Endothelial cell of umbilical vein (primary cell): ENCODE measurements around the gene FAM167B. TPM values are rescaled to one million over a fixed set of nuclear protein-coding genes. Genes with fewer than 3 reads are reported as not detected.

ENCODE experiments used
- BruUV-seq: library from RNA; stranded (reverse); fragments of 400-500 nt; replicated peaks from 2 replicates; lab custom pipeline; 2021; lab: Mats Ljungman, UMichigan
- CTCF ChIA-PET: fragments of 300-600, 350-600 bp; sonication (Branson Sonifier 250); formaldehyde crosslinking; loops from one replicate; lab custom pipeline; 2021; ENCODE audit warnings: antibody characterized with exemption, inconsistent platforms; lab: Charles Lee
- POLR2A ChIA-PET: fragments of 300-600, 350-600 bp; sonication (Branson Sonifier 250); formaldehyde crosslinking; loops from one replicate; lab custom pipeline; 2021; ENCODE audit warnings: antibody characterized with exemption, inconsistent platforms; lab: Charles Lee
- DNase-seq: peaks from one replicate; pipeline ENCODE4 v3.0.0-alpha.2; 2011; ENCODE audit warnings: low read depth, low spot score
- FAIRE-seq: peaks from 2 replicates; lab custom pipeline; 2011; peaks lifted over from hg19 to GRCh38; lab: Jason Lieb, UNC
- H2AFZ ChIP-seq: 2 replicates; pipeline ENCODE4 v1.6.0; 2012; ENCODE audit warnings: low read depth, low read length, control low read depth, inconsistent platforms
- H3K27ac ChIP-seq: 2 replicates; pipeline ENCODE4 v1.5.1; 2011; ENCODE audit warnings: low read depth, mild to moderate bottlenecking, control low read depth, low read length, moderate library complexity; ENCODE audit not compliant: insufficient read depth
- H3K27me3 ChIP-seq, 2 experiments: 2 replicates each; pipeline versions ENCODE4 v1.6.0 to v1.6.1; 2011; ENCODE audit warnings: low read length in 2 of 2, mixed read lengths in 1 of 2; ENCODE audit not compliant: control insufficient read depth in 2 of 2, insufficient read depth in 2 of 2
- H3K36me3 ChIP-seq, 2 experiments: 2 replicates in 1 of 2; 3 replicates in 1 of 2; pipeline ENCODE4 v1.5.1; 2011; ENCODE audit warnings: low read length in 2 of 2, mild to moderate bottlenecking in 1 of 2, moderate library complexity in 1 of 2; ENCODE audit not compliant: control insufficient read depth in 2 of 2, insufficient read depth in 2 of 2; ENCODE audit errors: extremely low read depth in 1 of 2
- H3K4me1 ChIP-seq: 3 replicates; pipeline ENCODE4 v1.5.1; 2011; ENCODE audit warnings: mild to moderate bottlenecking, low read length; ENCODE audit not compliant: control insufficient read depth, insufficient read depth; ENCODE audit errors: extremely low read depth
- H3K4me2 ChIP-seq: 2 replicates; pipeline ENCODE4 v1.6.1; 2011; ENCODE audit warnings: low read length, control low read depth, mixed read lengths; ENCODE audit not compliant: insufficient read depth
- H3K4me3 ChIP-seq, 3 experiments: fragments of 200-600 bp in 1 of 3; sonication (generic), shearing (Covaris generic) in 1 of 3; replicated peaks in 1 of 3; 2 replicates each; pipeline ENCODE4 v1.5.1; 2011 to 2016; ENCODE audit warnings: control low read depth in 3 of 3, low read length in 3 of 3, mild to moderate bottlenecking in 2 of 3, inconsistent platforms in 1 of 3, low read depth in 1 of 3, moderate library complexity in 1 of 3; ENCODE audit not compliant: insufficient read depth in 1 of 3
- H3K79me2 ChIP-seq: 2 replicates; pipeline ENCODE4 v1.6.0; 2012; ENCODE audit warnings: low read length, inconsistent platforms; ENCODE audit not compliant: control insufficient read depth, insufficient read depth
- H3K9ac ChIP-seq: replicated peaks from 2 replicates; pipeline ENCODE3; 2011; ENCODE audit warnings: low read length, control low read depth; ENCODE audit not compliant: insufficient read depth; ENCODE audit errors: extremely low read depth
- H3K9me1 ChIP-seq: replicated peaks from 3 replicates; pipeline ENCODE4 v1.6.0; 2011; ENCODE audit warnings: mild to moderate bottlenecking, low read length; ENCODE audit not compliant: control insufficient read depth, insufficient read depth; ENCODE audit errors: extremely low read depth
- H3K9me3 ChIP-seq: replicated peaks from 2 replicates; pipeline ENCODE4 v1.5.1; 2012; ENCODE audit warnings: low read length, inconsistent platforms; ENCODE audit not compliant: control insufficient read depth, insufficient read depth
- H4K20me1 ChIP-seq: replicated peaks from 2 replicates; pipeline ENCODE3; 2011; ENCODE audit warnings: mild to moderate bottlenecking, low read length; ENCODE audit not compliant: control insufficient read depth, insufficient read depth; ENCODE audit errors: extremely low read depth
- EZH2 ChIP-seq: IDR thresholded peaks from 2 replicates; pipeline ENCODE4 v1.6.1; 2012; ENCODE audit warnings: borderline replicate concordance, low read depth, mild to moderate bottlenecking, moderate library complexity, low read length, inconsistent platforms; ENCODE audit not compliant: severe bottlenecking
- POLR2A ChIP-seq: IDR thresholded peaks from 2 replicates; pipeline ENCODE4 v1.6.1; 2012; ENCODE audit warnings: low read depth, mild to moderate bottlenecking, control low read depth, low read length
- POLR2AphosphoS5 ChIP-seq: IDR thresholded peaks from 2 replicates; pipeline ENCODE4 v1.6.1; 2012; ENCODE audit warnings: low read depth, mild to moderate bottlenecking, control low read depth, low read length, moderate library complexity; ENCODE audit not compliant: insufficient read depth
- dilution Hi-C: fragments of 300-500 bp; cut with MboI; formaldehyde crosslinking; loops from one replicate; pipeline ENCODE4 v1.15.0; 2019; ENCODE audit warnings: low sequenced_read_pairs; ENCODE audit not compliant: extremely low pct_ligation_motif_present
- intact Hi-C: fragments of 100-400 bp; cut with micrococcal nuclease; formaldehyde crosslinking; loops from one replicate; pipeline ENCODE4 v1.10.0; 2022
- polyA plus RNA-seq, 4 experiments: library from polyadenylated mRNA; depleted of rRNA in 3 of 4; stranded (reverse) in 3 of 4; unstranded in 1 of 4; fragments of >200 nt; gene quantifications; 2 replicates each; pipeline versions ENCODE4 v1.2.1 to v1.2.3, GENCODE V29; 2011 to 2012; ENCODE audit warnings: missing spikeins in 1 of 4
- total RNA-seq: library from RNA; stranded (reverse); gene quantifications from 2 replicates; pipeline ENCODE4 v1.2.3, GENCODE V29; 2021
- TF ChIP-seq, protein P1 (sequence below), 2 donors: IDR thresholded peaks; 1 replicate in 1 of 2; 2 replicates in 1 of 2; pipeline ENCODE4 v1.5.1; 2011; ENCODE audit warnings: low read length in 2 of 2, mild to moderate bottlenecking in 2 of 2, moderate library complexity in 2 of 2, control low read depth in 1 of 2, inconsistent platforms in 1 of 2, low read depth in 1 of 2; ENCODE audit not compliant: insufficient read depth in 1 of 2; ENCODE audit errors: extremely low read depth in 1 of 2

The FAM167B gene
- total and polyA plus RNA-seq, 2 donors (not counting 3 experiments of a cell fraction or from before 2014, with no cell fraction given) = 2.1 to 5.6 TPM

DNA sequence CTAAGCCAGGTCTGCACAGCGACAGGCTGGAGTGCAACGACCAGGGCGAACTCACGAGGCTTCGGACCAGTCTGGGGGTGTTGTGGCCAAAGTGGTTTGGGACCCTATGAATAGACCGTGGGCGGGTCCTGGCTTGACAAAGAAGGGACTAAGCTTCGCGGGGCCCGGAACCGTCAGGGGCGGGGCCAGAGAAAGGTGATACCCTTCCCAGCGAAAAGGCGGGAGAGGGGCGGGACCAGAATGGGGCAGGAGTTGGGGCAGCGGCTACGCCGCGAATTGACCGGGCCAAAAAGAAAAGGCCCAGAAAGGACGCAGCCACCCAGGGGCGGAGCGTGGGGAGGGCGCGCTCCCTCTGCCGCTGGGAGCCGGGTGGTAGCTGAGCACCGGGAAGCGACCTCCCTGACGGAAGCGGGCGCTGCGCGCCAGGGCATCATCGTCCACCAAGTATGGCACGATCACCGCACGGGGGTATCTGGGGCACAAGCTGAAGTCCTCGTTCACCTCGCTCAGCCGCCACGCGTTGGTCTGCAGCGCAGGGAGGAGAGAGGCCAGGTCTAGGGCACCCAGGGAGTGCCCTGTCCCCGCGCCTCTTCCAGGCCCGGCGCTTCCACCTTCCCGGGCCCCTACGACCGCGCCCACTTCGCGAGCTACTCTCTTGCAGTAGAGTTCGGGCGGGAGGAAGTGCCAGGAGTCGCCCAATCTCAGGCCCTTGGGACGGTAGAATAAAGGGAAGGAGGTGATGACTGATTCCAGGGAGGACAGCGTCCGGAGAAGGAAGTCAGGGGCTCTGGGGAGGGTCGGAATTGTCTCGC lies 6.7 kb upstream of the FAM167B start:
- POLR2A ChIA-PET = interaction anchor here (1.2 to 3.2 kb wide), 6 partner anchors 10 to 101 kb away, joined by 3 to 25 read pairs (median 4); partner anchors contain the start of gene MARCKSL1
- Histone ChIP-seq H3K36me3 (no peaks in the 10 kb centered on the region), H2AFZ (peak overlapping the region; percentile 95), H3K27me3 (no peaks in the 10 kb centered on the region), H3K79me2 (no peaks in the 10 kb centered on the region), H3K9me1 (no peaks in the 10 kb centered on the region), H3K4me1 (peaks cover 32% of the 10 kb centered on the region), H3K4me2 (peak overlapping the region; percentile 88), H4K20me1 (no peaks in the 10 kb centered on the region), H3K9ac (peak overlapping the region; percentile 68), H3K9me3 (no peaks in the 10 kb centered on the region), H3K27ac (peak overlapping the region; percentile 70), H3K4me3 (peak overlapping the region; percentile 50 to 81 (median 76))
- CTCF ChIA-PET = interaction anchor here (0.6 to 8.4 kb wide), 20 partner anchors 9 to 112 kb away, joined by 3 to 73 read pairs (median 4); partner anchors contain the start of genes EIF3I, FAM167B, HDAC1 and LCK
- BruUV-seq = no TSS peak
- FAIRE-seq (peak; percentile 73), DNase-seq (peak; percentile 35)
- no peak for TF ChIP-seq EZH2
- TF ChIP-seq POLR2AphosphoS5 = peak; percentile 19
- TF ChIP-seq POLR2A = peak; percentile 58
- TF ChIP-seq, protein P1, sequence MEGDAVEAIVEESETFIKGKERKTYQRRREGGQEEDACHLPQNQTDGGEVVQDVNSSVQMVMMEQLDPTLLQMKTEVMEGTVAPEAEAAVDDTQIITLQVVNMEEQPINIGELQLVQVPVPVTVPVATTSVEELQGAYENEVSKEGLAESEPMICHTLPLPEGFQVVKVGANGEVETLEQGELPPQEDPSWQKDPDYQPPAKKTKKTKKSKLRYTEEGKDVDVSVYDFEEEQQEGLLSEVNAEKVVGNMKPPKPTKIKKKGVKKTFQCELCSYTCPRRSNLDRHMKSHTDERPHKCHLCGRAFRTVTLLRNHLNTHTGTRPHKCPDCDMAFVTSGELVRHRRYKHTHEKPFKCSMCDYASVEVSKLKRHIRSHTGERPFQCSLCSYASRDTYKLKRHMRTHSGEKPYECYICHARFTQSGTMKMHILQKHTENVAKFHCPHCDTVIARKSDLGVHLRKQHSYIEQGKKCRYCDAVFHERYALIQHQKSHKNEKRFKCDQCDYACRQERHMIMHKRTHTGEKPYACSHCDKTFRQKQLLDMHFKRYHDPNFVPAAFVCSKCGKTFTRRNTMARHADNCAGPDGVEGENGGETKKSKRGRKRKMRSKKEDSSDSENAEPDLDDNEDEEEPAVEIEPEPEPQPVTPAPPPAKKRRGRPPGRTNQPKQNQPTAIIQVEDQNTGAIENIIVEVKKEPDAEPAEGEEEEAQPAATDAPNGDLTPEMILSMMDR (IDR thresholded peaks at IDR 0.05; ENCODE audit: extremely low read depth in 1 of 2, insufficient read depth in 1 of 2, low read depth in 1 of 2, low read length in 2 of 2) = peak in 1 of 2 donors; percentile 36
- dilution Hi-C loops = no loop called here
- intact Hi-C loops = loop anchor here (2.0 kb wide), 2 partner anchors 18 to 52 kb away; partner anchors contain the start of genes EIF3I, HDAC1 and TMEM234
